Ovary (tissue), 9 donors: ENCODE results near the gene HVCN1. TPM values are rescaled to one million over a fixed set of nuclear protein-coding genes. Genes with fewer than 3 reads are reported as not detected.

ENCODE experiments used
- DNase-seq, 5 donors: peaks; one replicate each; pipeline ENCODE4 v3.0.0-alpha.2; 2019 to 2020
- H3K27ac ChIP-seq, 2 donors: fragments of 200-600 bp; one replicate each; pipeline versions ENCODE4 v1.5.1 to v1.8.0; 2019 to 2022
- H3K27me3 ChIP-seq: fragments of 200-600 bp; one replicate; pipeline ENCODE4 v1.8.0; 2022
- H3K36me3 ChIP-seq: fragments of 200-600 bp; sonication (generic); one replicate; pipeline ENCODE4 v1.5.1; 2019
- H3K4me1 ChIP-seq: one replicate; pipeline ENCODE4 v1.8.1; 2013; ENCODE audit warnings: mild to moderate bottlenecking, moderate library complexity; ENCODE audit not compliant: insufficient read depth
- H3K4me3 ChIP-seq: fragments of 200-600 bp; sonication (generic); one replicate; pipeline ENCODE4 v1.5.1; 2017
- H3K9me3 ChIP-seq, 2 donors: fragments of 200-600 bp in 1 of 2; sonication (generic) in 1 of 2; one replicate each; pipeline versions ENCODE4 v1.5.1 to v1.8.1; 2013 to 2019; ENCODE audit warnings: mild to moderate bottlenecking in 1 of 2, moderate library complexity in 1 of 2
- CTCF ChIP-seq, 3 donors: fragments of 450-650 bp in 2 of 3; fragments of 200-600 bp in 1 of 3; IDR thresholded peaks; one replicate each; pipeline versions ENCODE4 v1.5.1 to v1.8.0; 2016 to 2022; ENCODE audit warnings: antibody characterized with exemption in 3 of 3, mild to moderate bottlenecking in 1 of 3
- EP300 ChIP-seq: sonication (generic); formaldehyde crosslinking; IDR thresholded peaks from one replicate; pipeline ENCODE4 v1.6.1; 2017; ENCODE audit warnings: antibody characterized with exemption
- POLR2A ChIP-seq: fragments of 450-650 bp; IDR thresholded peaks from one replicate; pipeline ENCODE4 v1.6.1; 2017; ENCODE audit warnings: antibody characterized with exemption, mild to moderate bottlenecking, moderate library complexity
- WGBS, 3 donors: extraction: QIAGEN DNeasy Blood & Tissue Kit in 1 of 3; methylation state at CpG; one replicate each; pipeline versions ENCODE4 v1.1.5 to v1.1.7; 2013 to 2017; 5-methylcytosine and 5-hydroxymethylcytosine counted together
- intact Hi-C, 4 donors: fragments of 100-400 bp; cut with DNase I; formaldehyde crosslinking; loops; one replicate each; pipeline versions ENCODE4 v1.11.0 to v1.15.1; 2022 to 2023
- polyA plus RNA-seq, 2 donors: library from polyadenylated mRNA; stranded (reverse); fragments of 200-250 nt in 1 of 2; fragments of 350-450 nt in 1 of 2; fragmentation: Illumina TruSeq in 1 of 2; extraction: RNeasy Lipid Tissue Mini Kit (QIAGEN cat#74804) in 1 of 2; gene quantifications; one replicate each; pipeline ENCODE4 v1.2.3, GENCODE V29; 2013 to 2014
- total RNA-seq, 7 donors: library from RNA; depleted of rRNA in 2 of 7; stranded (reverse); fragments of >200 nt in 2 of 7; fragmentation: NEBNext Ultra II Directional in 3 of 7; extraction: Animal tissue kit (Norgen Biotek cat#: 25700) in 3 of 7; gene quantifications; one replicate each; pipeline versions ENCODE4 v1.1.0 to v1.2.4, GENCODE V29; 2016 to 2023
- donor health status: DM: no; HTN: no; CAD: no; lungs with moderate emphysema.
- donor health status: DM: no; HTN: no; CAD: no.
- donor health status: Bipolar disorder and iron deficiency.
- donor health status: DM: yes; HTN: yes; CAD: no.
- donor health status: DM: no; HTN: no; CAD: no.
- donor health status: DM: yes; HTN: yes; CAD: no.

The HVCN1 gene
- total and polyA plus RNA-seq, 9 donors: 6.4 to 19.4 (median 11.3) TPM

DNA sequence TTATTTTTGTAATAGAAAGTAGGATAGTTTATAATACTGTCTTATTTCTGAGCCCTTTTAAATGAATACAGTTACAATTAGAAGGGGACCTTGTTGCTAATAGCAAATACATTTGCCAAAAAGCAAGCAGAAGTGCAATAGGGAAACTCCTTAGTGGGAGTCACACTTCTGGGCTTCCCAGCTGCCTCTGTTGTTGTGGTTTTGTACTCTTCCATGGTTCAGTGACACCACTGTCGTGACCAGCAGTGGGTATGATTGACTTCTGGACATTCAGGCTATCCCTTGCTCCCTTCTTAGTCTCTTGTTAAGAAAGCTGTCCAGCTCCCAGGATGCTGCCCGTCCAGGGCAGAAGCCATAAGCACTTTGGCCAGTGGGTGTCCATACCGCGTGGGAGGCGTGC, 52.4 kb downstream of the HVCN1 start:
- intact Hi-C loops: no loop called here
- Histone ChIP-seq H3K27ac (no peak overlapping the region), H3K4me1 (no peaks in the 10 kb centered on the region), H3K27me3 (no peaks in the 10 kb centered on the region), H3K36me3 (no peaks in the 10 kb centered on the region), H3K4me3 (no peak overlapping the region), H3K9me3 (no peaks in the 10 kb centered on the region)
- DNase-seq: no peak
- no peak for TF ChIP-seq EP300
- no peak for TF ChIP-seq POLR2A
- TF ChIP-seq CTCF (IDR thresholded peaks at IDR 0.05): no peak
- 97 to 100% (median 97%) methylated on average over 5 of the region's 5 CpGs for WGBS, 3 donors

DNA sequence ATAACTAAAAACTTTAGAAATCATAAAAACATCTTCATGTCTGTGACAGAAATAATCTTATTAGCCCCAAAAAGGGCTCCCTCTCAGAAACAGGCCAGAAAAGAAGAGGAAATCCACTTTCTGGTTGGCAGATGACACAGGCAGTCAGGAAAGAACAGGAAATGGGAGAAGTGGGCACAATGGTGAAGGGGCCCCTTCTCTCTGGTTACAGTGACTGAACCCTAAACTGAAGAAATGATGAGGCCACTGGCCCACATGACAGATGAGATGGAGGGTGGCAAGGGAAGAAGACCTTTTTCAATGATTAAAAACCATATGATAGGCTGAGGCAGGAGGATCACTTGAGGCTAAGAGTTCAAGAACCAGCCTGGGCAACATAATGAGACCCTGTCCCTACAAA, 53.9 kb downstream of the HVCN1 start:
- TF ChIP-seq POLR2A (no peak), CTCF (IDR thresholded peaks at IDR 0.05) (no peak), EP300 (no peak)
- no peaks in the 10 kb centered on the region for H3K9me3 ChIP-seq
- intact Hi-C loops: no loop called here
- H3K27ac ChIP-seq: no peak overlapping the region
- no peak for DNase-seq
- no peaks in the 10 kb centered on the region for H3K36me3 ChIP-seq
- no peak overlapping the region for H3K4me3 ChIP-seq
- H3K27me3 ChIP-seq: no peaks in the 10 kb centered on the region
- no peaks in the 10 kb centered on the region for H3K4me1 ChIP-seq

- Histone ChIP-seq H3K27me3 (no peaks in the 10 kb centered on the region), H3K27ac (no peak overlapping the region), H3K4me3 (no peak overlapping the region), H3K4me1 (no peaks in the 10 kb centered on the region), H3K9me3 (no peaks in the 10 kb centered on the region), H3K36me3 (no peaks in the 10 kb centered on the region)
- TF ChIP-seq CTCF (IDR thresholded peaks at IDR 0.05): no peak
- no peak for TF ChIP-seq EP300
- TF ChIP-seq POLR2A: no peak
- DNase-seq: no peak
- intact Hi-C loops: no loop called here
- WGBS, 3 donors: 85 to 89% (median 87%) methylated on average over 8 of the region's 8 CpGs
Measured at GRCh38 chr12:110627500-110628195, 61.3 kb downstream of the HVCN1 start.

DNA sequence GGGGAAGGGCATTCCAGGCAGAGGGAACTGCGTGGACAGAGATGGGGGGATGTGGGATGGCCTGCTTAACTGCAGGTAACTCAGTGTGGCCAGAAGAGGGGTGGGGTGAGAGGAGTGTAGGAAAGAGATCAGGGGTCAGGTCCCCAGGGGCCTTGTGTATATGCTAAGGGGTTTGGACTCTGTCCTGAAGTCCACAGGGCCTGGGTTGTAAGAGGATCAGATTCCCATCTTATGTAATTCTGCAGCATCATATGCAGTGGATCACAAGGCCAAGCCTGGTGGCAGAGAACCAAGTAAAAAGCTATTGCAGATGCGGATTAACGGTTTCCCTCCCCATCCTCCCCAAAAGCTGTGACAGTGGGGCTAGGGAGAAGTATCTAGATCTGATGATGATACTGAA, 66.3 kb downstream of the HVCN1 start:
- Histone ChIP-seq H3K4me3 (no peak overlapping the region), H3K27me3 (no peaks in the 10 kb centered on the region), H3K27ac (no peak overlapping the region), H3K36me3 (no peaks in the 10 kb centered on the region), H3K4me1 (no peaks in the 10 kb centered on the region), H3K9me3 (no peaks in the 10 kb centered on the region)
- DNase-seq: no peak
- intact Hi-C loops: no loop called here
- no peak for TF ChIP-seq CTCF (IDR thresholded peaks at IDR 0.05)
- no peak for TF ChIP-seq EP300
- no peak for TF ChIP-seq POLR2A
- 87 to 96% (median 92%) methylated on average over 3 of the region's 3 CpGs for WGBS, 3 donors
